ENCODE results near the gene ANKRD63. TPM values are rescaled to one million over a fixed set of nuclear protein-coding genes. Genes with fewer than 3 reads are reported as not detected.

ANKRD63 gene
- total and polyA plus RNA-seq, 9 of the 15 experiments (the other 6 are each of a cell fraction or from before 2014, with no cell fraction given): 1.3 to 2.0 (median 1.8) TPM; not detected in 6

DNA sequence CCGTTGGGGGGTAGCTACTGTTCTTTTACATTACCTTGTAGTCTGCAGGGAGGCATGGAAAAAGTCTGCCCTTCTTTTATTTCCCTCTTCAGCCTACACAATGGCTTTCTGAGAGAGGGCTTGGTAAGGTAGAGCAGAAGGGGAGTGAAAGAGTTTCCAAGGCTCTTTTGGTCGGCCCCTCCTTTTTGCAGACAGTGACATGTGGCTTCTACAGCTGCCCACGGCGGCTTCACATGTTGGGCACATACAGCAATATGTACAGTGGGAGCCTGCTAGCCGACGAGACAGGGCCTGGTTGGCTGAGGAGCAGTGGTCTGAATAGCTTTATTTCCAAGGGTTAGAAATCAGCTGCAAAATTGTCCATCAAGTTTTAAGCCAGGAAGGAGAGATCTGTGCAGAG, 44.6 kb upstream of the ANKRD63 start (continued):
- TF ChIP-seq KAT8 (IDR thresholded peaks at IDR 0.05; ENCODE audit: low read depth): no peak
- TF ChIP-seq SMARCA4 (IDR thresholded peaks at IDR 0.05): no peak
- TF ChIP-seq MTA3 (IDR thresholded peaks at IDR 0.05; ENCODE audit: borderline replicate concordance): no peak
- no peak for TF ChIP-seq ZNF830 (CRISPR knock-in tag; IDR thresholded peaks at IDR 0.05)
- TF ChIP-seq, protein P1, sequence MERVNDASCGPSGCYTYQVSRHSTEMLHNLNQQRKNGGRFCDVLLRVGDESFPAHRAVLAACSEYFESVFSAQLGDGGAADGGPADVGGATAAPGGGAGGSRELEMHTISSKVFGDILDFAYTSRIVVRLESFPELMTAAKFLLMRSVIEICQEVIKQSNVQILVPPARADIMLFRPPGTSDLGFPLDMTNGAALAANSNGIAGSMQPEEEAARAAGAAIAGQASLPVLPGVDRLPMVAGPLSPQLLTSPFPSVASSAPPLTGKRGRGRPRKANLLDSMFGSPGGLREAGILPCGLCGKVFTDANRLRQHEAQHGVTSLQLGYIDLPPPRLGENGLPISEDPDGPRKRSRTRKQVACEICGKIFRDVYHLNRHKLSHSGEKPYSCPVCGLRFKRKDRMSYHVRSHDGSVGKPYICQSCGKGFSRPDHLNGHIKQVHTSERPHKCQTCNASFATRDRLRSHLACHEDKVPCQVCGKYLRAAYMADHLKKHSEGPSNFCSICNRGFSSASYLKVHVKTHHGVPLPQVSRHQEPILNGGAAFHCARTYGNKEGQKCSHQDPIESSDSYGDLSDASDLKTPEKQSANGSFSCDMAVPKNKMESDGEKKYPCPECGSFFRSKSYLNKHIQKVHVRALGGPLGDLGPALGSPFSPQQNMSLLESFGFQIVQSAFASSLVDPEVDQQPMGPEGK (CRISPR knock-in tag; IDR thresholded peaks at IDR 0.05; ENCODE audit: borderline replicate concordance): no peak
- TF ChIP-seq SIN3B (IDR thresholded peaks at IDR 0.05; ENCODE audit: low read depth): no peak

DNA sequence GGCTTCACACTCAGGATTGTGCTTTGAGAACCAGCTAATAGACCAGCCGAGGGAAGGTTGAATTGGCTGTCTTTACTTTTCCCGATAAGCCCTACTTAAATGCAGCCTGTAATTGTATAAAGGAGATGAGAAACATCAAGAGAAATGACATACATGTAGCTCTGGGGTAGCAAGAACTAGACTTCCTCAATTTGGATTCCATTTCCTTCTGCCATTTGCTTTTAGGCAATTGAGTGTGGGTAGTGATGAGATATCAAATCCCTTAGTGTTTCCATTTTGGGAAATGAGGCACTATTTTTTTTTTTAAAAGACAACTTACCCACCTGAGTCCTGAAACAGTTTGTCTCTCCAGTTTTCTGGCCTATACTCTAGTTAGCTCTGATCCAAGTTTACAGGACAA, 42.8 kb upstream of the ANKRD63 start:
- POLR2A ChIA-PET: interaction anchor here (0.8 to 2.1 kb wide), 4 partner anchors 11 to 220 kb away, joined by 3 to 12 read pairs (median 6); no protein-coding TSS in a partner anchor

More for the DNA sequence above, 42.8 kb upstream of the ANKRD63 start:
- no peak overlapping the region for H2AFZ ChIP-seq (ENCODE audit: low read depth, low read length)
- no peaks in the 10 kb centered on the region for H3K27me3 ChIP-seq (ENCODE audit: control insufficient read depth in 2 of 2, insufficient read depth in 2 of 2, low read length in 2 of 2)
- H3K27ac ChIP-seq (ENCODE audit: extremely low read depth, low read depth, low read length): no peak overlapping the region
- no peaks in the 10 kb centered on the region for H3K9me3 ChIP-seq (replicated peaks; ENCODE audit: control insufficient read depth, insufficient read depth, low read depth, low read length)
- peak overlapping the region; percentile 40; the same call in 1 of the 2 replicates for H3K4me2 ChIP-seq (ENCODE audit: insufficient read depth, low read length)
- no peak for ATAC-seq
- H3K9me1 ChIP-seq (ENCODE audit: control insufficient read depth, insufficient read depth, low read length): no peaks in the 10 kb centered on the region
- no peak for TF ChIP-seq HCFC1 (IDR thresholded peaks at IDR 0.05; ENCODE audit: low read depth, low read length)
- TF ChIP-seq ZNF146 (CRISPR knock-in tag; IDR thresholded peaks at IDR 0.05; ENCODE audit: unreplicated experiment): no peak
- TF ChIP-seq, protein P2, sequence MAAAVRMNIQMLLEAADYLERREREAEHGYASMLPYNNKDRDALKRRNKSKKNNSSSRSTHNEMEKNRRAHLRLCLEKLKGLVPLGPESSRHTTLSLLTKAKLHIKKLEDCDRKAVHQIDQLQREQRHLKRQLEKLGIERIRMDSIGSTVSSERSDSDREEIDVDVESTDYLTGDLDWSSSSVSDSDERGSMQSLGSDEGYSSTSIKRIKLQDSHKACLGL (CRISPR knock-in tag; IDR thresholded peaks at IDR 0.05; ENCODE audit: borderline replicate concordance, poor library complexity, severe bottlenecking): no peak
- TF ChIP-seq, protein P3, sequence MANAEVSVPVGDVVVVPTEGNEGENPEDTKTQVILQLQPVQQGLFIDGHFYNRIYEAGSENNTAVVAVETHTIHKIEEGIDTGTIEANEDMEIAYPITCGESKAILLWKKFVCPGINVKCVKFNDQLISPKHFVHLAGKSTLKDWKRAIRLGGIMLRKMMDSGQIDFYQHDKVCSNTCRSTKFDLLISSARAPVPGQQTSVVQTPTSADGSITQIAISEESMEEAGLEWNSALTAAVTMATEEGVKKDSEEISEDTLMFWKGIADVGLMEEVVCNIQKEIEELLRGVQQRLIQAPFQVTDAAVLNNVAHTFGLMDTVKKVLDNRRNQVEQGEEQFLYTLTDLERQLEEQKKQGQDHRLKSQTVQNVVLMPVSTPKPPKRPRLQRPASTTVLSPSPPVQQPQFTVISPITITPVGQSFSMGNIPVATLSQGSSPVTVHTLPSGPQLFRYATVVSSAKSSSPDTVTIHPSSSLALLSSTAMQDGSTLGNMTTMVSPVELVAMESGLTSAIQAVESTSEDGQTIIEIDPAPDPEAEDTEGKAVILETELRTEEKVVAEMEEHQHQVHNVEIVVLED (CRISPR knock-in tag; IDR thresholded peaks at IDR 0.05): no peak
- peak; percentile 84 for TF ChIP-seq SPI1 (IDR thresholded peaks at IDR 0.05; ENCODE audit: borderline replicate concordance, low read depth, low read length)
- TF ChIP-seq POLR2B (IDR thresholded peaks at IDR 0.05; ENCODE audit: low read depth, partially characterized antibody): no peak
- peaks cover 41 to 51% of the 10 kb centered on the region in 2 experiments for H3K4me1 ChIP-seq (replicated peaks in 1 of 2; ENCODE audit: control insufficient read depth in 2 of 2, insufficient read depth in 2 of 2, low read length in 2 of 2)
- DNase-seq (ENCODE audit: extremely low read depth in 1 of 4, low spot score in 3 of 4): no peak
- intact Hi-C loops (cut with micrococcal nuclease): no loop called here
- H3K79me2 ChIP-seq (ENCODE audit: control insufficient read depth, insufficient read depth, low read length): peaks cover 21% of the 10 kb centered on the region
- CTCF ChIA-PET (ENCODE audit: low intra/inter-chr PET ratio): no interaction called here
- H3K4me3 ChIP-seq: no peak overlapping the region
- H3K36me3 ChIP-seq (ENCODE audit: control insufficient read depth, insufficient read depth, low read length): peaks cover 38% of the 10 kb centered on the region
- peak overlapping the region in 1 of 2 experiments; percentile 27; a peak in 2 of 4 replicates for H3K9ac ChIP-seq (ENCODE audit: insufficient read depth in 1 of 2, low read depth in 2 of 2, low read length in 2 of 2)
- 78% methylated on average over 2 of the region's 2 CpGs for WGBS (ENCODE audit: insufficient coverage, low coverage, missing lambda C conversion rate)
- BruUV-seq (replicated peaks): no TSS peak
- no peak for FAIRE-seq
- in situ Hi-C loops (cut with MboI): no loop called here
- H4K20me1 ChIP-seq (replicated peaks; ENCODE audit: control insufficient read depth, insufficient read depth, low read length): no peaks in the 10 kb centered on the region; the same call in 1 of the 2 replicates

All from K562 (cell line).